NCI-H2081 (cell line): ENCODE measurements around the gene TTLL13.

Experiments
- DNase-seq, 2 experiments: peaks; one replicate each; lab custom pipeline; 2025; lab: John Stamatoyannopoulos, UW

The TTLL13 gene

DNA sequence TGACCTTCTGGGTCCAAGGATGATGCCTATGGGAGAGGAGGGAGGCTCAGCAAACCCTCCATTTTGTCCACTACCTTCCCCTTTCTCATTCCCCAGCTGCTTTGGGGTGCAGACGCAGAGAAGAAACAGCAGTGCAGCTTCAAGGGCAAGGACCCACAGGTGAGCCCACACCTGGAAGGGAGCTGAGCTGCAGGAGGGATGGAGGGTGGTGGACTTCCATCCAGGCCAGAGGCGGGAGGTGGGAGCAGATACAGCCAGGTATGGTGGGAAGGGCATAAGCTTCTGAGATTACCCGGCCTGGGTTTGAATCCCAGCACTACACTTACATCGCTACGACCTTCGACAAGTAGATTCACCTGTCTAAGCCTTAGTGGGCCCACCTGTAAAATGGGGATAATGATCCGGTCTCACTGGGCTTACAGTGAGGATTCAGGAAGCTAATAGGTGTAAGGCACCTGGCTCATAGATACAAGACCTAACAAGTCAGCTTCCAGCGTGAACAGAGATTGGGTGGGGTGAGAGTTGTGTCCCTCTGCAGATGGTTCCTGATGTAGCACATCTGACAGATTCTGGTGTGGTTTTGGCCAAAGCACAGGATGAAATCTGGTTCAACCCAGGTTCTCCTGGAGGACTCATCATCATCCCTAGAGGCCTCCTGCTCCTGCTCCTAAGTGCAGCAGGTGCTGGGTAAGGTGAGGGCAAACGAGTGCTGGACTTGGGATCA, 31.5 kb upstream of the TTLL13 start:
- DNase-seq, result no peak

GRCh38 chr15:90219421-90220141, 29.8 kb upstream of the TTLL13 start:
- peak in 1 of 2 experiments; percentile 9 for DNase-seq

DNA sequence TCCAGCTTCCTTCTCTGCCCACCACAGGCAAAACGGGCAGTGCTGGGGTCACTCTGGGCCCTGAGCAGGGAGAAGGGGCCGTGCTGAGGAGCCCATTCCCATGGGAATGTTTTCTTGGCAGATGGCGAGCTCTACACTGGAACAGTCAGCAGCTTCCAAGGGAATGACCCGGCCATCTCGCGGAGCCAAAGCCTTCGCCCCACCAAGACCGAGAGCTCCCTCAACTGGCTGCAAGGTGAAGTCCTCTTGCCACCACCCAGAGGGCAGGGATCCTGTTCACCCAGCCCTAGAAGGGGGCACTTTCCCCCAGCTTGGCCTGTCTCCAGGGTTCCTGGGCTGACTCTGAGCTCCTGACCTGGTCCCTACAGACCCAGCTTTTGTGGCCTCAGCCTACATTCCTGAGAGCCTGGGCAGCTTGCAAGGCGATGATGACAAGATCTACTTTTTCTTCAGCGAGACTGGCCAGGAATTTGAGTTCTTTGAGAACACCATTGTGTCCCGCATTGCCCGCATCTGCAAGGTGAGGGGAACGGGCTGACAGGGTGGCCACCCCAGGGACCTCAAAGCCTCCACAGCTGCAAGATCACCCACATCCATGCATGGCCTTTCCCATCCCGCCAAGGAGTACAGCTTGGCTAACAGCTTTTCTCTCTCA, 28.0 kb upstream of the TTLL13 start:
- peak; percentile 63 to 70 for DNase-seq

DNA sequence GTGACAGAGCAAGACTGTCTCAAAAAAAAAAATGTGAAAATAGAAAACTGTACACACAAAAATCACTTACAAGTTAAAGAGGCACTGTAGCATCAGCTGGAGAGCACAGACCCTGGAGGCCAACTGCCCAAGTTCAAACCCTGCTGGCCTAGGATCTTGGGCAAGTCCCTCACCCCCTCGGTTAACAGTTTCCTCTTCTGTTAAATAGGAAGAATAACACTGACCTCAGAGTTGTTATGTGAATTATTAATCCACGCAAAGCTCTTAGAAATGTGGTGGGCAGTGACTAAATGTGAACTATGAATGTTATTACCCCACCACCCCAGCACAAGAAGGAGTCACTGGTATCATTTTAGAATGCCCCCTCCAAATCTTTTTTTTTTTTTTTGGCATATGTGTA, 26.8 kb upstream of the TTLL13 start:
- no peak for DNase-seq

DNA sequence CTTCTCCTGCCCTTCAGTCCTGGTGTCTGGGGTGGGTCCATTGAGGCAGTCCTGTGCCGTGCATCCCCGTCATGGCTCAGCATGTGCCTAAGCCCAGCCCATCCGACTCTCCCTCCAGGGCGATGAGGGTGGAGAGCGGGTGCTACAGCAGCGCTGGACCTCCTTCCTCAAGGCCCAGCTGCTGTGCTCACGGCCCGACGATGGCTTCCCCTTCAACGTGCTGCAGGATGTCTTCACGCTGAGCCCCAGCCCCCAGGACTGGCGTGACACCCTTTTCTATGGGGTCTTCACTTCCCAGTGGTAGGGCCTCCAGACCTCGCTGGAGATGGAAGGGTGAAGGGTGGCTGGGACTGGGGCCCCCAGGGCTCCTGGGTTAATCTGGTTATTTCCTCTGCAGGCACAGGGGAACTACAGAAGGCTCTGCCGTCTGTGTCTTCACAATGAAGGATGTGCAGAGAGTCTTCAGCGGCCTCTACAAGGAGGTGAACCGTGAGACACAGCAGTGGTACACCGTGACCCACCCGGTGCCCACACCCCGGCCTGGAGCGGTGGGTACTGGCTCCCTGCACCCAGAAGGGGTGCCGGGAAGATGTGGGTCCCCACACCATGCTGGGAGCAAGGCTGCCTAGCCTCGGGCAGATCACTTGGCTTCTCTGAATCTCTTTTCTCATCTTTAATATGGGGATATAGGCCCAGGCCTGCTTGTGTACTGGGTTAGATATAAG, 25.8 kb upstream of the TTLL13 start:
- no peak for DNase-seq

GRCh38 chr15:90225047-90225446, 24.3 kb upstream of the TTLL13 start:
- no peak for DNase-seq

DNA sequence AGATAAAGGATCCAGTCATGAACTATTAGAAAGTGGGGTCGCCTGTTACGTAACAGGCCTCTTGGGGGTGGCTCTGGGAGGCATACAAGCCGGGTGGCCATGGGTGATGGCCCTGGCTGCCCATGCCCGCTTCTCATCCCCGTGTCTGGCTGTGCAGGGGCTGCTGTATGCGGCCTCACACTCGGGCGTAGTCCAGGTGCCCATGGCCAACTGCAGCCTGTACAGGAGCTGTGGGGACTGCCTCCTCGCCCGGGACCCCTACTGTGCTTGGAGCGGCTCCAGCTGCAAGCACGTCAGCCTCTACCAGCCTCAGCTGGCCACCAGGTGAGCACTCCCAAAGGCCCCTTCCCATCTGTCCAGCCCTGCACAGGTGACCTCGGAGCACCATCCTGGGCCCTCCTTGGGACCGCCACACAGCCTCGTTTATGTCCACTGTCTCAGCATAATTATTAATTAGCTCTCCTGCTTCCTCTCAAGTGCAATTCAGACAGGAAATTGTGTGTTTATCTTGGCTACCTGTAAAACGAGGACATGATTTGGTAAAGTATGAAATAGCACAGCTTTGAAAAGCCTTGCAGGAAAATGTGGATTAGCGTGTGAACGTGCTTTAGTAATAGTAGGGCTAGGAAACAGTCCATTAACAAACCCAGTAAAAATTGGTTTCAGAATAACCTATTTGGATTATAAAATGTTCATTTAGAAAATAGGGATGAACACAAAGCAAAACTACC, 23.7 kb upstream of the TTLL13 start:
- DNase-seq, result peak; percentile 72 to 88

DNA sequence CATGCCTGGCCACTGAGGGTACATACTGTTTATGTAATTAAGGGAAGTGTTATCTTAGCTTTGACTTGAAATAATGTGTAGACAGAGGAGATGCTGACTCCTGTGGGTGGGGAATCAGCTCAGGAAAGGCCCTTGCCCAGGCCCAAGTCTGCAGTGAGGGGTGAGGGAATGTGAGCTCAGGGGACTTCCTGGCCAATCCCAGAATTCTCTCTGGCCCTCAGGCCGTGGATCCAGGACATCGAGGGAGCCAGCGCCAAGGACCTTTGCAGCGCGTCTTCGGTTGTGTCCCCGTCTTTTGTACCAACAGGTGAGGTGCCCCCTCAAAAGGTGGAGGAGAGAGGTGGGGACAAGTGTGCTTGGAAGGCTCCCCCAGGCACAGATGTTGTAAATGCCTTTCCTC, 22.0 kb upstream of the TTLL13 start:
- no peak for DNase-seq

DNA sequence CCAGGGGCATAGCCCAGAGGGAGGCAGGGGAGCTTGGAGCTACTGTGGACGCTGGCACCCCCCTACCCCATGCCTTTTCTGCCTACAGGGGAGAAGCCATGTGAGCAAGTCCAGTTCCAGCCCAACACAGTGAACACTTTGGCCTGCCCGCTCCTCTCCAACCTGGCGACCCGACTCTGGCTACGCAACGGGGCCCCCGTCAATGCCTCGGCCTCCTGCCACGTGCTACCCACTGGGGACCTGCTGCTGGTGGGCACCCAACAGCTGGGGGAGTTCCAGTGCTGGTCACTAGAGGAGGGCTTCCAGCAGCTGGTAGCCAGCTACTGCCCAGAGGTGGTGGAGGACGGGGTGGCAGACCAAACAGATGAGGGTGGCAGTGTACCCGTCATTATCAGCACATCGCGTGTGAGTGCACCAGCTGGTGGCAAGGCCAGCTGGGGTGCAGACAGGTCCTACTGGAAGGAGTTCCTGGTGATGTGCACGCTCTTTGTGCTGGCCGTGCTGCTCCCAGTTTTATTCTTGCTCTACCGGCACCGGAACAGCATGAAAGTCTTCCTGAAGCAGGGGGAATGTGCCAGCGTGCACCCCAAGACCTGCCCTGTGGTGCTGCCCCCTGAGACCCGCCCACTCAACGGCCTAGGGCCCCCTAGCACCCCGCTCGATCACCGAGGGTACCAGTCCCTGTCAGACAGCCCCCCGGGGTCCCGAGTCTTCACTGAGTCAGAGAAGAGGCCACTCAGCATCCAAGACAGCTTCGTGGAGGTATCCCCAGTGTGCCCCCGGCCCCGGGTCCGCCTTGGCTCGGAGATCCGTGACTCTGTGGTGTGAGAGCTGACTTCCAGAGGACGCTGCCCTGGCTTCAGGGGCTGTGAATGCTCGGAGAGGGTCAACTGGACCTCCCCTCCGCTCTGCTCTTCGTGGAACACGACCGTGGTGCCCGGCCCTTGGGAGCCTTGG, 21.3 kb upstream of the TTLL13 start:
- DNase-seq, result no peak

DNA sequence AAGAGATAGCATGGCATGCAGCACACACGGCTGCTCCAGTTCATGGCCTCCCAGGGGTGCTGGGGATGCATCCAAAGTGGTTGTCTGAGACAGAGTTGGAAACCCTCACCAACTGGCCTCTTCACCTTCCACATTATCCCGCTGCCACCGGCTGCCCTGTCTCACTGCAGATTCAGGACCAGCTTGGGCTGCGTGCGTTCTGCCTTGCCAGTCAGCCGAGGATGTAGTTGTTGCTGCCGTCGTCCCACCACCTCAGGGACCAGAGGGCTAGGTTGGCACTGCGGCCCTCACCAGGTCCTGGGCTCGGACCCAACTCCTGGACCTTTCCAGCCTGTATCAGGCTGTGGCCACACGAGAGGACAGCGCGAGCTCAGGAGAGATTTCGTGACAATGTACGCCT, 20.4 kb upstream of the TTLL13 start:
- no peak for DNase-seq

- no peak for DNase-seq
Observed at GRCh38 chr15:90230071-90230494, 19.3 kb upstream of the TTLL13 start.

- no peak for DNase-seq
Observed at GRCh38 chr15:90230610-90231009, 18.7 kb upstream of the TTLL13 start.

DNA sequence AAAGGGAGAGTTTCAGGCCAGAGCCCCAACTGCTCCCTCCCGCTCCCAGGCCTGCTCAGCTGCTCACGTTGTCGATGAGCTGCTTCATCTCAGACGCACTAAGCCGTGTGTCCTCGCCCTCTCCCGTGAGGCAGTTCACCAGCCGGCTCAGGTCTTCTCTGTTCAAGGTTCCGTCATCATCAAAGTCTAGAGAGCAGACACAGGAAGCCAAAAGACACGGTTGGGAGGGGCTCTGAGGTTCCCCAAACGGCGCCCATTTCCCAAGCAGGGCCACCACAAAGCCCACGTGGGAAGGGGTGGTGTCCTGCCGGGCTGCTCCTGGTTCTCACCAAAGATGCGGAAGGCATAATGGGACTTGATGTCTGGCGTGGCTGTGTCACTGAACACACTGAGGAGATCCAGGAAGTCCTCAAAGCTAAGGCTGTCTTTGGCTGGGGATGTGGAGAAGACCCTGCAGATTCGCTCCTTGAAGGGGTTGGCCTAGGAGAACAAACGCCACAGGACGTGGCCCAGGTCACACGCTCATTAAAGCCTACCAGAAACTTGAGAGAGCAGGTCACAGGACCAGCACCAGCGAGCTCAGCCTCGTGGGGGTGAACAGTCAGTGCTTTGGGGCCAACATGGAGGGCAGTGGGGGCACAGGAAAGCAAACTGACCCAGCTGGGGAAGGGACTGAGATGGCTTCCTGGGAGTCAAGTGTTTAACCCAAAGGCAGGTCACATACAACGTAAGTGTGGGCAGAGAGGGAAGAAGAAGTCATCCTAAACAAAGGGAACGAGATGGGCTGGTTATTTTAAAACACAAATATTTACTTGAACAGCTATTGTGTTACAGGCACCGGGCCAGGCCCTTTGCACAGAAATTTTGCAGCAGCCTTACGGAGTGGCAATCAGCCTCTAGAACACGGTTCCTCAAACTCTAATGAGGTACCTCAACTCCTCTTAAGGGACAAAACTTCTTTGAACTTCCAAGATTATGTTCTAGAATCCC, 18.0 kb upstream of the TTLL13 start:
- no peak for DNase-seq

- no peak for DNase-seq
Observed at GRCh38 chr15:90232196-90232595, 17.2 kb upstream of the TTLL13 start.

DNA sequence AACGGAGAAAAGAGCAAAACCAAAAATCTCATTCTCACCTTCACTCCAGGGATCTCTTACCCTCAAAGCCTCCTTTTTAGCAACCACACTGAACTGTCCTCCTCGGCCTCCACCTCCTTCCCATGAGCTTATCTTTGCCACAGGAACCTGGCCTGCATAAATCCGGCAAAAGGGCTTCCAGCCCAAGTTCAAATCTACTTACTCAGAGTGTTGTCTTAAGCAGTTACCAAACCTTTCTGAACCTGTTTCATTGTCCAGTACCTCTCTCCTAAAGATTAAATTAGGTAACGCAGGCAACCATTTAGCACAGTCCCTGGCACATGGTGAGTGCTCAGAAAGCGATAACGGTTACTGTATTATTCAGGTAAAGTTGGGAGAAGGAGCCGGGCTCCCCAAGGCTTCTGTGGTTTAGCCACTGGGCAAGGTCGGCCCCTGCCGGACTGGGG, 16.4 kb upstream of the TTLL13 start:
- no peak for DNase-seq

DNA sequence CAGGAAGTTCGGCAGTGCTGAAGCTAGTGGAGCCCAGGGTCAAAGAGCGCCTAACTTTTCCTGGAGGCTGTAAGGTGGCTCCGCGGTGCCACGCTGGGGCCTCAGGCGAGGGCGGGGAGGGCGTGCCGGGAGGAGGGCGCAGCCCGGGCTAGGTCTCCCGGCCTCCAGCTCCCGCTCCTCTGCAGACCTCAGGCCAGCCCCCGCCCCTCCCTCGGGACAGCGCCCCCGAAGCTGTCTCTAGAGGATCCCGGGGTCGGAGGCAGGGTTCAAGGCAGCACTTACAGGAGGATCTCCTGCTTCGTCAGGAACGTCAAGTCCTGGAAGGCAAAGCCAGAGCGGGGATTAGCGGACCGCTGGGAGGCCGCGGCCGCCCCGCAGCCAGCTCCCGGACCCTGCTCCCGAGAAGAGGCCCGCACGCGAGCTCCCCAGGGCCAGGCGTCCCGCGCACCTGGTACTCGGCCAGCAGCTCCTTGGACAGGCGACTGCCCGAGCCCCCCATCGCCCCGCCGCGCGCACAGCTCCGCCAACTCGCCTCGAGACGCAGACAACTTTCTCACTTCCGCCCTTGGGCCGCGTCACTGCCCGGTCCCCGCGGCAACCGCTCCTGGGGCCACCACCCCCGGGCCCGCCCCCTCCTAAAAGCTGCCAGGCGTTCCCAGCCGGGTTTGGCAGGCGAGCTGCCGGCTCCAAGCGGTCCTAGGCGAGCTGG, 15.8 kb upstream of the TTLL13 start, which contains the start of gene CIB1:
Gene CIB1, minus strand, starts transcription at position 555 of the 709 bp plus-strand sequence. Its CDS starts 56 bp downstream, at position 499.
- peak in 1 of 2 experiments; percentile 15 for DNase-seq

GRCh38 chr15:90234096-90234988, 15.0 kb upstream of the TTLL13 start, which contains the start of gene GDPGP1:
Gene GDPGP1 (plus strand): TSS chr15:90234209. CDS start chr15:90240909, 6,700 bp downstream.
- peak; percentile 89 to 92 for DNase-seq
